Psoas muscle (tissue), 8 donors: Measurements from ENCODE around the gene SMAD7. TPM values are rescaled to one million over a fixed set of nuclear protein-coding genes. Genes with fewer than 3 reads are reported as not detected.
A peak's percentile ranks its signal among the peaks of the same experiment; 100 is the strongest.

Experiments
- ATAC-seq, 4 donors: fragments of 200-7000 bp; cut with Tn5 transposase; one replicate each; pipeline ENCODE4 v1.9.1; 2020; ENCODE audit warnings: moderate library complexity in 3 of 4, mild to moderate bottlenecking in 2 of 4
- DNase-seq, 2 donors: peaks; one replicate each; pipeline ENCODE4 v3.0.0-alpha.2; 2020
- H3K27ac ChIP-seq: fragments of 200-600 bp; one replicate; pipeline ENCODE4 v1.8.0; 2022
- H3K27me3 ChIP-seq, 3 donors: fragments of 200-600 bp in 1 of 3; one replicate each; pipeline versions ENCODE4 v1.6.1 to v1.8.0; 2013 to 2022; ENCODE audit warnings: low read length in 2 of 3, mild to moderate bottlenecking in 2 of 3, moderate library complexity in 1 of 3; ENCODE audit not compliant: insufficient read depth in 3 of 3
- H3K36me3 ChIP-seq, 2 donors: fragments of 200-600 bp in 1 of 2; one replicate each; pipeline versions ENCODE4 v1.6.1 to v1.8.0; 2013 to 2022; ENCODE audit warnings: low read depth in 1 of 2, mild to moderate bottlenecking in 1 of 2, moderate library complexity in 1 of 2; ENCODE audit not compliant: insufficient read depth in 1 of 2
- H3K4me1 ChIP-seq: fragments of 200-600 bp; one replicate; pipeline ENCODE4 v1.8.0; 2022
- H3K4me3 ChIP-seq: fragments of 200-600 bp; one replicate; pipeline ENCODE4 v1.8.0; 2022; ENCODE audit warnings: mild to moderate bottlenecking
- H3K9me3 ChIP-seq: fragments of 200-600 bp; one replicate; pipeline ENCODE4 v1.8.0; 2022
- CTCF ChIP-seq: fragments of 200-600 bp; IDR thresholded peaks from one replicate; pipeline ENCODE4 v1.8.0; 2022; ENCODE audit warnings: antibody characterized with exemption
- WGBS, 3 donors: extraction: QIAGEN DNeasy Blood & Tissue Kit; methylation state at CpG; one replicate each; pipeline versions ENCODE4 v1.1.6 to v1.1.7; 2013; 5-methylcytosine and 5-hydroxymethylcytosine counted together
- intact Hi-C, 2 donors: fragments of 100-400 bp; cut with DNase I; formaldehyde crosslinking; loops; one replicate each; pipeline versions ENCODE4 v1.11.0 to v1.14.2; 2022
- polyA plus RNA-seq, 3 donors: library from polyadenylated mRNA; stranded (reverse); fragments of 200-250 nt; gene quantifications; one replicate each; pipeline ENCODE4 v1.2.3, GENCODE V29; 2013
- total RNA-seq, 4 donors: library from RNA; stranded (reverse); fragmentation: NEBNext Ultra II Directional in 2 of 4; extraction: Animal tissue kit (Norgen Biotek cat#: 25700) in 2 of 4; gene quantifications; one replicate each; pipeline versions ENCODE4 v1.2.1 to v1.2.4, GENCODE V29; 2021 to 2023
- donor health status: healthy with polysubstance abuse.
- donor health status: DM: no; HTN: no; CAD: no; lungs with moderate emphysema.
- donor health status: Bipolar disorder and iron deficiency.
- donor health status: healthy.
- donor health status: DM: yes; HTN: yes; CAD: no.
- donor health status: DM: no; HTN: no; CAD: no.
- donor health status: DM: no; HTN: no; CAD: no.
- donor health status: DM: yes; HTN: yes; CAD: no.

The SMAD7 gene
- total and polyA plus RNA-seq, 7 donors: 5.4 to 14.7 (median 8.4) TPM

- Histone ChIP-seq H3K36me3 (no peaks in the 10 kb centered on the region), H3K27me3 (peaks cover 0 to 2% (median 0%) of the 10 kb centered on the region in 3 donors), H3K4me3 (no peak overlapping the region), H3K27ac (no peak overlapping the region), H3K4me1 (no peaks in the 10 kb centered on the region), H3K9me3 (no peaks in the 10 kb centered on the region)
- ATAC-seq: peak in 1 of 4 donors; percentile 43
- WGBS, 3 donors: 70 to 74% (median 72%) methylated on average over 12 of the region's 12 CpGs
- TF ChIP-seq CTCF: no peak
- no peak for DNase-seq
- intact Hi-C loops: no loop called here
Observed at GRCh38 chr18:48878471-48878870, 72.3 kb downstream of the SMAD7 start.

DNA sequence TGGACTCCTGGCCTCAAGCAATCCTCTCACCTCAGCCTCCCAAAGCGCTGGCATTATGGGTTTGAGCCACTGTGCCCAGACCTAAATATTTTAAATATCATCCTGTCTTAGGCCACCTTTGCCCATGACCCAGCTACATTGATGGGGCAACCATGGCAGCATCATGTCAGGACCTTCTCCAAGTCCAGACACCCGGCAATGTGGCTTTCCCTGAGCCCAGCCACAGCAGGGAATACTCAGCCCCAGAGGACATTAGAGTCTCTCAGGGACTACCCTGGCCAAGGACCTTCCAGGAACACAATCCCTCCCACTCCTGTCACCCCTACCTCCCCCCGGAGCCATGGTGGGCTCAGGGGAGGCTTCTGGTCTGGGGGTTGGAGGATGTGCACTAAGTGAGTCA, 72.8 kb downstream of the SMAD7 start:
- Histone ChIP-seq H3K27me3 (peaks cover 0 to 2% (median 0%) of the 10 kb centered on the region in 3 donors), H3K36me3 (no peaks in the 10 kb centered on the region), H3K27ac (no peak overlapping the region), H3K9me3 (no peaks in the 10 kb centered on the region), H3K4me3 (no peak overlapping the region), H3K4me1 (peaks cover 3% of the 10 kb centered on the region)
- TF ChIP-seq CTCF: no peak
- ATAC-seq: no peak
- intact Hi-C loops: no loop called here
- no peak for DNase-seq
- WGBS, 3 donors: 79 to 87% (median 81%) methylated on average over 3 of the region's 3 CpGs

GRCh38 chr18:48876590-48876989, 74.2 kb downstream of the SMAD7 start:
- Histone ChIP-seq H3K36me3 (no peaks in the 10 kb centered on the region), H3K4me3 (no peak overlapping the region), H3K4me1 (peaks cover 8% of the 10 kb centered on the region), H3K27me3 (peaks cover 0 to 2% (median 0%) of the 10 kb centered on the region in 3 donors), H3K9me3 (no peaks in the 10 kb centered on the region), H3K27ac (no peak overlapping the region)
- ATAC-seq: no peak
- TF ChIP-seq CTCF: no peak
- intact Hi-C loops: no loop called here
- DNase-seq: no peak
- 91 to 95% (median 93%) methylated on average over 6 of the region's 6 CpGs for WGBS, 3 donors

GRCh38 chr18:48875942-48876511, 74.7 kb downstream of the SMAD7 start:
- DNase-seq (no peak), ATAC-seq (no peak)
- Histone ChIP-seq H3K9me3 (no peaks in the 10 kb centered on the region), H3K4me3 (no peak overlapping the region), H3K27ac (no peak overlapping the region), H3K36me3 (no peaks in the 10 kb centered on the region), H3K4me1 (peaks cover 8% of the 10 kb centered on the region), H3K27me3 (peaks cover 0 to 2% (median 0%) of the 10 kb centered on the region in 3 donors)
- TF ChIP-seq CTCF: no peak
- 40 to 49% (median 45%) methylated on average over 15 of the region's 15 CpGs for WGBS, 3 donors
- intact Hi-C loops: no loop called here
